Dermis microvascular lymphatic vessel endothelial cell (primary cell): Measurements from ENCODE around the gene IL23R. TPM values are rescaled to one million over a fixed set of nuclear protein-coding genes. Genes with fewer than 3 reads are reported as not detected.
A peak's percentile ranks its signal among the peaks of the same experiment; 100 is the strongest.

Experiments used
- DNase-seq, 2 donors: peaks; one replicate each; pipeline versions ENCODE4 v3.0.0 to v3.0.0-alpha.2; 2010; ENCODE audit warnings: low read depth in 2 of 2
- total RNA-seq: library from RNA; depleted of rRNA; stranded (reverse); fragments of >200 nt; gene quantifications from 2 replicates; pipeline ENCODE4 v1.2.1, GENCODE V29; 2014

Gene IL23R
- total RNA-seq, 1 donor from 2014 or later = not detected

- no peak for DNase-seq
These were observed 75.0 kb downstream of the IL23R start for GRCh38 chr1:67241200-67241746.

GRCh38 chr1:67242016-67242415, 75.8 kb downstream of the IL23R start:
- DNase-seq = no peak

GRCh38 chr1:67250051-67250653, 83.9 kb downstream of the IL23R start:
- DNase-seq = no peak

- DNase-seq = peak; percentile 40 to 64
These were observed 90.3 kb downstream of the IL23R start for GRCh38 chr1:67256291-67257172.

- DNase-seq = no peak
These were observed 90.9 kb downstream of the IL23R start for GRCh38 chr1:67257173-67257535.

GRCh38 chr1:67261680-67262079, 95.4 kb downstream of the IL23R start:
- no peak for DNase-seq

GRCh38 chr1:67262735-67263134, 96.5 kb downstream of the IL23R start:
- no peak for DNase-seq

- DNase-seq = no peak
These were observed 97.9 kb downstream of the IL23R start for GRCh38 chr1:67264152-67264551.

- DNase-seq = peak; percentile 69 to 73
These were observed 98.6 kb downstream of the IL23R start for GRCh38 chr1:67264899-67265298.

- DNase-seq = no peak
These were observed 102.8 kb downstream of the IL23R start for GRCh38 chr1:67269061-67269460.

GRCh38 chr1:67270541-67270940, 104.3 kb downstream of the IL23R start:
- DNase-seq = no peak

- DNase-seq = no peak
These were observed 107.3 kb downstream of the IL23R start for GRCh38 chr1:67273591-67273990.

GRCh38 chr1:67274623-67275325, 108.5 kb downstream of the IL23R start:
- no peak for DNase-seq

GRCh38 chr1:67280696-67281095, 114.4 kb downstream of the IL23R start:
- no peak for DNase-seq

- DNase-seq = no peak
These were observed 115.0 kb downstream of the IL23R start for GRCh38 chr1:67281244-67281643.

GRCh38 chr1:67285780-67286488, 119.7 kb downstream of the IL23R start:
- no peak for DNase-seq

GRCh38 chr1:67290236-67290635, 124.0 kb downstream of the IL23R start:
- no peak for DNase-seq

- no peak for DNase-seq
These were observed 128.8 kb downstream of the IL23R start for GRCh38 chr1:67294836-67295617.

GRCh38 chr1:67298762-67299161, 132.5 kb downstream of the IL23R start:
- no peak for DNase-seq

- DNase-seq = no peak
These were observed 133.0 kb downstream of the IL23R start for GRCh38 chr1:67299296-67299695.

- no peak for DNase-seq
These were observed 134.3 kb downstream of the IL23R start for GRCh38 chr1:67300561-67300960.
